Activated CD4-positive, alpha-beta T cell treated with anti-CD3 and anti-CD28 coated beads, Interleukin-2, amount 50 U/mL, for 24 hours (primary cell): ENCODE data around the gene SYT7.
"Not testable (repeated sequence)": the region's sequence is repeated elsewhere in the genome, so short reads cannot be mapped to it uniquely, and the experiment has no call there.

Experiments
- DNase-seq, 2 donors: peaks; one replicate each; pipeline ENCODE4 v3.0.0-alpha.2; 2020; ENCODE audit warnings: low read depth in 1 of 2, low spot score in 1 of 2

The SYT7 gene

GRCh38 chr11:61480994-61481335 is 99.9 kb downstream of the SYT7 start:
- no peak for DNase-seq

- DNase-seq: no peak
Observed at GRCh38 chr11:61480261-61480993, 100.4 kb downstream of the SYT7 start.

GRCh38 chr11:61479360-61480058 is 101.4 kb downstream of the SYT7 start:
- not testable (repeated sequence) for DNase-seq

GRCh38 chr11:61477727-61478148 is 103.1 kb downstream of the SYT7 start:
- DNase-seq: peak; percentile 27 to 39

GRCh38 chr11:61477126-61477525 is 103.8 kb downstream of the SYT7 start:
- DNase-seq: no peak

- no peak for DNase-seq
Observed at GRCh38 chr11:61476371-61476770, 104.5 kb downstream of the SYT7 start.

GRCh38 chr11:61475433-61475832 is 105.4 kb downstream of the SYT7 start:
- no peak for DNase-seq

GRCh38 chr11:61474013-61474643 is 106.7 kb downstream of the SYT7 start:
- no peak for DNase-seq

- no peak for DNase-seq
Observed at GRCh38 chr11:61473370-61474012, 107.4 kb downstream of the SYT7 start.

GRCh38 chr11:61472868-61473267 is 108.0 kb downstream of the SYT7 start:
- DNase-seq: no peak

GRCh38 chr11:61472282-61472681 is 108.6 kb downstream of the SYT7 start:
- DNase-seq: no peak

GRCh38 chr11:61468002-61468401 is 112.9 kb downstream of the SYT7 start:
- no peak for DNase-seq

GRCh38 chr11:61467602-61468001 is 113.3 kb downstream of the SYT7 start:
- DNase-seq: not testable (repeated sequence)
